Progenitor cell of endocrine pancreas (in vitro differentiated cells): ENCODE data around the gene GSK3B. TPM values are rescaled to one million over a fixed set of nuclear protein-coding genes. Genes with fewer than 3 reads are reported as not detected.
"Not testable (repeated sequence)": the region's sequence is repeated elsewhere in the genome, so short reads cannot be mapped to it uniquely, and the experiment has no call there.

Experiments
- DNase-seq: peaks from one replicate; pipeline ENCODE4 v3.0.0; 2021; ENCODE audit warnings: low spot score; ENCODE audit not compliant: unreplicated experiment
- H3K27ac Mint-ChIP-seq: 2 replicates; pipeline ENCODE4 v1.8.0; 2021; ENCODE audit warnings: mild to moderate bottlenecking, moderate library complexity, mixed read lengths
- H3K27me3 Mint-ChIP-seq: 2 replicates; pipeline ENCODE4 v1.8.0; 2021; ENCODE audit warnings: mixed read lengths
- H3K36me3 Mint-ChIP-seq: 2 replicates; pipeline ENCODE4 v1.8.0; 2022; ENCODE audit warnings: mixed read lengths; ENCODE audit not compliant: insufficient read depth
- H3K4me1 Mint-ChIP-seq: 2 replicates; pipeline ENCODE4 v1.8.0; 2021; ENCODE audit warnings: low read depth, mixed read lengths
- H3K4me3 Mint-ChIP-seq: 2 replicates; pipeline ENCODE4 v1.8.0; 2021; ENCODE audit warnings: low read depth, mild to moderate bottlenecking, moderate library complexity, mixed read lengths
- H3K9me3 Mint-ChIP-seq: 2 replicates; pipeline ENCODE4 v1.8.0; 2021; ENCODE audit warnings: low read depth, mixed read lengths
- CTCF ChIP-seq: fragments of 200-600 bp; sonication (generic); IDR thresholded peaks from one replicate; pipeline ENCODE4 v1.5.0; 2021; ENCODE audit warnings: antibody characterized with exemption, mild to moderate bottlenecking; ENCODE audit not compliant: unreplicated experiment
- total RNA-seq: library from RNA; stranded (reverse); gene quantifications from 2 replicates; pipeline ENCODE4 v1.2.1, GENCODE V29; 2021

GSK3B gene
- total RNA-seq, 1 donor from 2014 or later, result 80.0 TPM

- H3K27ac Mint-ChIP-seq, result no peak overlapping the region
- no peak for TF ChIP-seq CTCF
- no peak overlapping the region for H3K4me3 Mint-ChIP-seq
- peaks cover 30% of the 10 kb centered on the region for H3K4me1 Mint-ChIP-seq
- peaks cover 3% of the 10 kb centered on the region for H3K36me3 Mint-ChIP-seq
- no peaks in the 10 kb centered on the region for H3K9me3 Mint-ChIP-seq
- no peaks in the 10 kb centered on the region for H3K27me3 Mint-ChIP-seq
- DNase-seq, result no peak
These were observed 76.6 kb downstream of the GSK3B start for GRCh38 chr3:120017692-120018091.

GRCh38 chr3:120013481-120013880, 80.8 kb downstream of the GSK3B start:
- TF ChIP-seq CTCF, result no peak
- H3K4me1 Mint-ChIP-seq, result peaks cover 23% of the 10 kb centered on the region
- H3K27ac Mint-ChIP-seq, result peak overlapping the region; percentile 81
- no peak for DNase-seq
- peaks cover 11% of the 10 kb centered on the region for H3K9me3 Mint-ChIP-seq
- peaks cover 9% of the 10 kb centered on the region for H3K36me3 Mint-ChIP-seq
- no peaks in the 10 kb centered on the region for H3K27me3 Mint-ChIP-seq
- H3K4me3 Mint-ChIP-seq, result no peak overlapping the region

- H3K27ac Mint-ChIP-seq, DNase-seq, H3K4me3 Mint-ChIP-seq, H3K27me3 Mint-ChIP-seq: not testable (repeated sequence)
- H3K9me3 Mint-ChIP-seq, result peaks cover 38% of the 10 kb centered on the region
- peaks cover 28% of the 10 kb centered on the region for H3K4me1 Mint-ChIP-seq
- peaks cover 31% of the 10 kb centered on the region for H3K36me3 Mint-ChIP-seq
These were observed 88.5 kb downstream of the GSK3B start for GRCh38 chr3:120005741-120006140.

GRCh38 chr3:120004008-120004498, 90.2 kb downstream of the GSK3B start:
- not testable (repeated sequence) for DNase-seq, H3K4me3 Mint-ChIP-seq, H3K27me3 Mint-ChIP-seq
- H3K36me3 Mint-ChIP-seq, result peaks cover 41% of the 10 kb centered on the region
- H3K4me1 Mint-ChIP-seq, result peaks cover 28% of the 10 kb centered on the region
- H3K9me3 Mint-ChIP-seq, result peaks cover 33% of the 10 kb centered on the region
- H3K27ac Mint-ChIP-seq, result peak overlapping the region; percentile 71

GRCh38 chr3:119998166-119998565, 96.1 kb downstream of the GSK3B start:
- no peaks in the 10 kb centered on the region for H3K9me3 Mint-ChIP-seq
- no peak overlapping the region for H3K27ac Mint-ChIP-seq
- no peaks in the 10 kb centered on the region for H3K4me1 Mint-ChIP-seq
- no peaks in the 10 kb centered on the region for H3K27me3 Mint-ChIP-seq
- H3K4me3 Mint-ChIP-seq, result no peak overlapping the region
- no peak for TF ChIP-seq CTCF
- no peak for DNase-seq
- peaks cover 34% of the 10 kb centered on the region for H3K36me3 Mint-ChIP-seq

GRCh38 chr3:119990888-119991287, 103.4 kb downstream of the GSK3B start:
- Mint-ChIP-seq H3K4me1 (peaks cover 8% of the 10 kb centered on the region), H3K27me3 (no peaks in the 10 kb centered on the region), H3K4me3 (no peak overlapping the region), H3K9me3 (peaks cover 27% of the 10 kb centered on the region), H3K36me3 (peaks cover 34% of the 10 kb centered on the region), H3K27ac (no peak overlapping the region)
- DNase-seq, result no peak
- no peak for TF ChIP-seq CTCF
